ENCODE results near the gene HHLA2. TPM values are rescaled to one million over a fixed set of nuclear protein-coding genes. Genes with fewer than 3 reads are reported as not detected.
"Not testable (repeated sequence)": the region's sequence is repeated elsewhere in the genome, so short reads cannot be mapped to it uniquely, and the experiment has no call there.

Gene HHLA2
- total and polyA plus RNA-seq, 2 donors, result 0.24 to 0.55 TPM

GRCh38 chr3:108378952-108379342 lies 82.6 kb downstream of the HHLA2 start:
- not testable (repeated sequence) for H3K27ac ChIP-seq (ENCODE audit: low read depth in 1 of 2, low read length in 1 of 2); H3K9me3 ChIP-seq (ENCODE audit: control insufficient read depth in 2 of 2, insufficient read depth in 1 of 2, low read length in 1 of 2); H3K4me1 ChIP-seq (ENCODE audit: control insufficient read depth in 2 of 2, insufficient read depth in 2 of 2, low read length in 2 of 2); H3K27me3 ChIP-seq (ENCODE audit: control insufficient read depth in 2 of 2, insufficient read depth in 1 of 2, low read length in 1 of 2); H3K36me3 ChIP-seq (ENCODE audit: control insufficient read depth in 2 of 2, insufficient read depth in 2 of 2, low read length in 1 of 2); H3K4me3 ChIP-seq (ENCODE audit: low read length in 2 of 2); DNase-seq (ENCODE audit: low read depth in 6 of 9, low spot score in 9 of 9)
- WGBS, result 98% methylated on average over 2 of the region's 2 CpGs

- 86% methylated on average over 7 of the region's 7 CpGs for WGBS
These were observed 83.9 kb downstream of the HHLA2 start for GRCh38 chr3:108380128-108380795.

GRCh38 chr3:108381529-108382140 lies 85.3 kb downstream of the HHLA2 start:
- no peak overlapping the region for H3K4me3 ChIP-seq (ENCODE audit: low read length in 2 of 2)
- no peaks in the 10 kb centered on the region for H3K4me1 ChIP-seq (ENCODE audit: control insufficient read depth in 2 of 2, insufficient read depth in 2 of 2, low read length in 2 of 2)
- no peaks in the 10 kb centered on the region for H3K27me3 ChIP-seq (ENCODE audit: control insufficient read depth in 2 of 2, insufficient read depth in 1 of 2, low read length in 1 of 2)
- H3K36me3 ChIP-seq (ENCODE audit: control insufficient read depth in 2 of 2, insufficient read depth in 2 of 2, low read length in 1 of 2), result no peaks in the 10 kb centered on the region
- no peak overlapping the region for H3K27ac ChIP-seq (ENCODE audit: low read depth in 1 of 2, low read length in 1 of 2)
- no peaks in the 10 kb centered on the region for H3K9me3 ChIP-seq (ENCODE audit: control insufficient read depth in 2 of 2, insufficient read depth in 1 of 2, low read length in 1 of 2)
- no peak for DNase-seq (ENCODE audit: low read depth in 6 of 9, low spot score in 9 of 9)
- 70% methylated on average over 3 of the region's 3 CpGs for WGBS

More at GRCh38 chr3:108380128-108380795, 83.9 kb downstream of the HHLA2 start:
- no peaks in the 10 kb centered on the region for H3K36me3 ChIP-seq (ENCODE audit: control insufficient read depth in 2 of 2, insufficient read depth in 2 of 2, low read length in 1 of 2)
- no peak for DNase-seq (ENCODE audit: low read depth in 6 of 9, low spot score in 9 of 9)
- H3K4me3 ChIP-seq (ENCODE audit: low read length in 2 of 2), result no peak overlapping the region
- no peaks in the 10 kb centered on the region for H3K4me1 ChIP-seq (ENCODE audit: control insufficient read depth in 2 of 2, insufficient read depth in 2 of 2, low read length in 2 of 2)
- no peaks in the 10 kb centered on the region for H3K9me3 ChIP-seq (ENCODE audit: control insufficient read depth in 2 of 2, insufficient read depth in 1 of 2, low read length in 1 of 2)
- no peak overlapping the region for H3K27ac ChIP-seq (ENCODE audit: low read depth in 1 of 2, low read length in 1 of 2)
- H3K27me3 ChIP-seq (ENCODE audit: control insufficient read depth in 2 of 2, insufficient read depth in 1 of 2, low read length in 1 of 2), result no peaks in the 10 kb centered on the region

GRCh38 chr3:108383306-108383705 lies 87.0 kb downstream of the HHLA2 start:
- Histone ChIP-seq H3K4me3 (ENCODE audit: low read length in 2 of 2) (no peak overlapping the region), H3K36me3 (ENCODE audit: control insufficient read depth in 2 of 2, insufficient read depth in 2 of 2, low read length in 1 of 2) (no peaks in the 10 kb centered on the region), H3K27ac (ENCODE audit: low read depth in 1 of 2, low read length in 1 of 2) (no peak overlapping the region), H3K4me1 (ENCODE audit: control insufficient read depth in 2 of 2, insufficient read depth in 2 of 2, low read length in 2 of 2) (no peaks in the 10 kb centered on the region), H3K27me3 (ENCODE audit: control insufficient read depth in 2 of 2, insufficient read depth in 1 of 2, low read length in 1 of 2) (no peaks in the 10 kb centered on the region), H3K9me3 (ENCODE audit: control insufficient read depth in 2 of 2, insufficient read depth in 1 of 2, low read length in 1 of 2) (no peaks in the 10 kb centered on the region)
- no peak for DNase-seq (ENCODE audit: low read depth in 6 of 9, low spot score in 9 of 9)

GRCh38 chr3:108387063-108387462 lies 90.7 kb downstream of the HHLA2 start:
- no peaks in the 10 kb centered on the region for H3K36me3 ChIP-seq (ENCODE audit: control insufficient read depth in 2 of 2, insufficient read depth in 2 of 2, low read length in 1 of 2)
- WGBS, result 91% methylated on average over 1 of the region's 1 CpG
- DNase-seq (ENCODE audit: low read depth in 6 of 9, low spot score in 9 of 9), result no peak
- no peak overlapping the region for H3K27ac ChIP-seq (ENCODE audit: low read depth in 1 of 2, low read length in 1 of 2)
- no peaks in the 10 kb centered on the region for H3K9me3 ChIP-seq (ENCODE audit: control insufficient read depth in 2 of 2, insufficient read depth in 1 of 2, low read length in 1 of 2)
- no peaks in the 10 kb centered on the region for H3K4me1 ChIP-seq (ENCODE audit: control insufficient read depth in 2 of 2, insufficient read depth in 2 of 2, low read length in 2 of 2)
- H3K4me3 ChIP-seq (ENCODE audit: low read length in 2 of 2), result no peak overlapping the region
- H3K27me3 ChIP-seq (ENCODE audit: control insufficient read depth in 2 of 2, insufficient read depth in 1 of 2, low read length in 1 of 2), result no peaks in the 10 kb centered on the region

GRCh38 chr3:108388136-108389132 lies 92.1 kb downstream of the HHLA2 start:
- H3K36me3 ChIP-seq (ENCODE audit: control insufficient read depth in 2 of 2, insufficient read depth in 2 of 2, low read length in 1 of 2), result no peaks in the 10 kb centered on the region
- H3K4me3 ChIP-seq (ENCODE audit: low read length in 2 of 2), result no peak overlapping the region
- no peaks in the 10 kb centered on the region for H3K4me1 ChIP-seq (ENCODE audit: control insufficient read depth in 2 of 2, insufficient read depth in 2 of 2, low read length in 2 of 2)
- H3K9me3 ChIP-seq (ENCODE audit: control insufficient read depth in 2 of 2, insufficient read depth in 1 of 2, low read length in 1 of 2), result no peaks in the 10 kb centered on the region
- 94% methylated on average over 12 of the region's 12 CpGs for WGBS
- DNase-seq (ENCODE audit: low read depth in 6 of 9, low spot score in 9 of 9), result no peak
- no peak overlapping the region for H3K27ac ChIP-seq (ENCODE audit: low read depth in 1 of 2, low read length in 1 of 2)
- no peaks in the 10 kb centered on the region for H3K27me3 ChIP-seq (ENCODE audit: control insufficient read depth in 2 of 2, insufficient read depth in 1 of 2, low read length in 1 of 2)

- Histone ChIP-seq H3K36me3 (ENCODE audit: control insufficient read depth in 2 of 2, insufficient read depth in 2 of 2, low read length in 1 of 2) (no peaks in the 10 kb centered on the region), H3K4me3 (ENCODE audit: low read length in 2 of 2) (no peak overlapping the region), H3K27ac (ENCODE audit: low read depth in 1 of 2, low read length in 1 of 2) (no peak overlapping the region), H3K27me3 (ENCODE audit: control insufficient read depth in 2 of 2, insufficient read depth in 1 of 2, low read length in 1 of 2) (no peaks in the 10 kb centered on the region), H3K4me1 (ENCODE audit: control insufficient read depth in 2 of 2, insufficient read depth in 2 of 2, low read length in 2 of 2) (no peaks in the 10 kb centered on the region), H3K9me3 (ENCODE audit: control insufficient read depth in 2 of 2, insufficient read depth in 1 of 2, low read length in 1 of 2) (no peaks in the 10 kb centered on the region)
- 94% methylated on average over 1 of the region's 1 CpG for WGBS
- DNase-seq (ENCODE audit: low read depth in 6 of 9, low spot score in 9 of 9), result no peak
These were observed 93.0 kb downstream of the HHLA2 start for GRCh38 chr3:108389372-108389771.

GRCh38 chr3:108391917-108392593 lies 95.7 kb downstream of the HHLA2 start:
- Histone ChIP-seq H3K4me3 (ENCODE audit: low read length in 2 of 2) (no peak overlapping the region), H3K9me3 (ENCODE audit: control insufficient read depth in 2 of 2, insufficient read depth in 1 of 2, low read length in 1 of 2) (no peaks in the 10 kb centered on the region), H3K36me3 (ENCODE audit: control insufficient read depth in 2 of 2, insufficient read depth in 2 of 2, low read length in 1 of 2) (no peaks in the 10 kb centered on the region), H3K27ac (ENCODE audit: low read depth in 1 of 2, low read length in 1 of 2) (no peak overlapping the region), H3K4me1 (ENCODE audit: control insufficient read depth in 2 of 2, insufficient read depth in 2 of 2, low read length in 2 of 2) (no peaks in the 10 kb centered on the region), H3K27me3 (ENCODE audit: control insufficient read depth in 2 of 2, insufficient read depth in 1 of 2, low read length in 1 of 2) (no peaks in the 10 kb centered on the region)
- WGBS, result 96% methylated on average over 3 of the region's 3 CpGs
- no peak for DNase-seq (ENCODE audit: low read depth in 6 of 9, low spot score in 9 of 9)

Data from thymus (tissue), 11 donors.